A673 (cell line): Measurements from ENCODE around the gene FHIT. TPM values are rescaled to one million over a fixed set of nuclear protein-coding genes. Genes with fewer than 3 reads are reported as not detected.
"Not testable (repeated sequence)": the region's sequence is repeated elsewhere in the genome, so short reads cannot be mapped to it uniquely, and the experiment has no call there.

ENCODE experiments used
- BruUV-seq: library from RNA; stranded (reverse); fragments of 400-500 nt; replicated peaks from 2 replicates; lab custom pipeline; 2021; lab: Mats Ljungman, UMichigan
- CTCF ChIA-PET: fragments of 300-600 bp; sonication (Branson Sonifier 250); formaldehyde crosslinking; loops from one replicate; lab custom pipeline; 2022; ENCODE audit warnings: antibody characterized with exemption; lab: Charles Lee
- POLR2A ChIA-PET: fragments of 300-600 bp; sonication (Branson Sonifier 250); formaldehyde crosslinking; loops from one replicate; lab custom pipeline; 2022; ENCODE audit warnings: antibody characterized with exemption; ENCODE audit not compliant: low non-redundant PET; lab: Charles Lee
- DNase-seq: peaks from one replicate; pipeline ENCODE4 v3.0.0-alpha.2; 2015; ENCODE audit warnings: low spot score
- H3K27ac ChIP-seq: fragments of 200-600 bp; sonication (generic); 2 replicates; pipeline ENCODE4 v1.5.1; 2016; ENCODE audit warnings: mixed run types, low read depth, mild to moderate bottlenecking, mixed read lengths, antibody characterized with exemption, low read length; ENCODE audit not compliant: poor library complexity, severe bottlenecking
- H3K27me3 ChIP-seq: fragments of 200-600 bp; sonication (generic); replicated peaks from 2 replicates; pipeline ENCODE4 v1.6.1; 2017; ENCODE audit warnings: mixed run types, low read depth, mild to moderate bottlenecking, mixed read lengths, antibody characterized with exemption, low read length; ENCODE audit not compliant: insufficient read depth, poor library complexity
- H3K36me3 ChIP-seq: fragments of 200-600 bp; sonication (generic); 2 replicates; pipeline ENCODE4 v1.6.1; 2016; ENCODE audit warnings: mixed run types, mild to moderate bottlenecking, mixed read lengths, antibody characterized with exemption, low read length; ENCODE audit not compliant: insufficient read depth, poor library complexity, severe bottlenecking
- H3K4me1 ChIP-seq: fragments of 200-600 bp; sonication (generic); 2 replicates; pipeline ENCODE4 v1.6.1; 2017; ENCODE audit warnings: mixed run types, mild to moderate bottlenecking, mixed read lengths, antibody characterized with exemption, low read length; ENCODE audit not compliant: insufficient read depth, poor library complexity, severe bottlenecking
- H3K4me3 ChIP-seq: fragments of 200-600 bp; sonication (generic); 2 replicates; pipeline ENCODE4 v1.5.1; 2016; ENCODE audit warnings: low read depth, mixed run types, mild to moderate bottlenecking, mixed read lengths, low read length; ENCODE audit not compliant: poor library complexity, severe bottlenecking
- H3K9me3 ChIP-seq: fragments of 200-600 bp; sonication (generic); 2 replicates; pipeline ENCODE4 v1.6.1; 2016; ENCODE audit warnings: mixed run types, low read depth, mild to moderate bottlenecking, mixed read lengths, antibody characterized with exemption, low read length; ENCODE audit not compliant: poor library complexity, severe bottlenecking
- CTCF ChIP-seq: fragments of 300-800, 200-600 bp; sonication (generic); conservative IDR thresholded peaks from 2 replicates; pipeline ENCODE4 v1.5.1; 2017; ENCODE audit warnings: low read depth, mild to moderate bottlenecking, antibody characterized with exemption, low read length, moderate library complexity, mixed read lengths
- EZH2 ChIP-seq: fragments of 200-600 bp; sonication (generic); IDR thresholded peaks from 2 replicates; pipeline ENCODE4 v1.6.1; 2017; ENCODE audit warnings: borderline replicate concordance, low read depth, mild to moderate bottlenecking, mixed read lengths, antibody characterized with exemption, low read length; ENCODE audit not compliant: poor library complexity, severe bottlenecking
- intact Hi-C: fragments of 100-400 bp; cut with micrococcal nuclease; formaldehyde crosslinking; loops from one replicate; pipeline ENCODE4 v1.10.0; 2022; ENCODE audit not compliant: unreplicated experiment
- total RNA-seq: library from RNA; stranded (reverse); gene quantifications from 2 replicates; pipeline ENCODE4 v1.2.3, GENCODE V29; 2021

FHIT gene
- total RNA-seq, 1 experiment from 2014 or later: not detected

GRCh38 chr3:60674870-60675269, 576.4 kb downstream of the FHIT start:
- no peak for DNase-seq
- no peaks in the 10 kb centered on the region for H3K9me3 ChIP-seq
- H3K4me3 ChIP-seq: no peak overlapping the region
- CTCF ChIA-PET: no interaction called here
- H3K4me1 ChIP-seq: no peaks in the 10 kb centered on the region
- BruUV-seq: no TSS peak
- H3K36me3 ChIP-seq: no peaks in the 10 kb centered on the region
- no peaks in the 10 kb centered on the region for H3K27me3 ChIP-seq
- intact Hi-C loops: no loop called here
- TF ChIP-seq CTCF (no peak), EZH2 (no peak)
- H3K27ac ChIP-seq: no peak overlapping the region
- POLR2A ChIA-PET: no interaction called here

GRCh38 chr3:60673123-60673522, 578.1 kb downstream of the FHIT start:
- intact Hi-C loops: no loop called here
- ChIA-PET POLR2A (no interaction called here), CTCF (no interaction called here)
- Histone ChIP-seq H3K36me3 (no peaks in the 10 kb centered on the region), H3K9me3 (no peaks in the 10 kb centered on the region), H3K4me3 (no peak overlapping the region), H3K4me1 (no peaks in the 10 kb centered on the region), H3K27ac (no peak overlapping the region), H3K27me3 (no peaks in the 10 kb centered on the region)
- no TSS peak for BruUV-seq
- DNase-seq: no peak
- no peak for TF ChIP-seq EZH2
- no peak for TF ChIP-seq CTCF

GRCh38 chr3:60672337-60672736, 578.9 kb downstream of the FHIT start:
- H3K27me3 ChIP-seq, POLR2A ChIA-PET, H3K36me3 ChIP-seq, CTCF ChIA-PET, H3K9me3 ChIP-seq, BruUV-seq, DNase-seq, H3K27ac ChIP-seq, H3K4me1 ChIP-seq, H3K4me3 ChIP-seq, intact Hi-C loops: not testable (repeated sequence)

- Histone ChIP-seq H3K4me1 (no peaks in the 10 kb centered on the region), H3K27me3 (no peaks in the 10 kb centered on the region), H3K36me3 (no peaks in the 10 kb centered on the region), H3K4me3 (no peak overlapping the region), H3K27ac (no peak overlapping the region), H3K9me3 (no peaks in the 10 kb centered on the region)
- CTCF ChIA-PET: no interaction called here
- no TSS peak for BruUV-seq
- DNase-seq: no peak
- POLR2A ChIA-PET: no interaction called here
- intact Hi-C loops: no loop called here
- TF ChIP-seq CTCF (no peak), EZH2 (no peak)
Observed at GRCh38 chr3:60669636-60670035, 581.6 kb downstream of the FHIT start.
